HK-2 (cell line): ENCODE results near the gene UNC13A.

Experiments used
- DNase-seq: peaks from one replicate; pipeline ENCODE4 v3.0.0-alpha.2; 2018; ENCODE audit not compliant: unreplicated experiment

Gene UNC13A

GRCh38 chr19:17626456-17627015 lies 61.6 kb downstream of the UNC13A start:
- no peak for DNase-seq

GRCh38 chr19:17625980-17626379 lies 62.2 kb downstream of the UNC13A start:
- DNase-seq: no peak

GRCh38 chr19:17625043-17625442 lies 63.1 kb downstream of the UNC13A start:
- DNase-seq: no peak

DNA sequence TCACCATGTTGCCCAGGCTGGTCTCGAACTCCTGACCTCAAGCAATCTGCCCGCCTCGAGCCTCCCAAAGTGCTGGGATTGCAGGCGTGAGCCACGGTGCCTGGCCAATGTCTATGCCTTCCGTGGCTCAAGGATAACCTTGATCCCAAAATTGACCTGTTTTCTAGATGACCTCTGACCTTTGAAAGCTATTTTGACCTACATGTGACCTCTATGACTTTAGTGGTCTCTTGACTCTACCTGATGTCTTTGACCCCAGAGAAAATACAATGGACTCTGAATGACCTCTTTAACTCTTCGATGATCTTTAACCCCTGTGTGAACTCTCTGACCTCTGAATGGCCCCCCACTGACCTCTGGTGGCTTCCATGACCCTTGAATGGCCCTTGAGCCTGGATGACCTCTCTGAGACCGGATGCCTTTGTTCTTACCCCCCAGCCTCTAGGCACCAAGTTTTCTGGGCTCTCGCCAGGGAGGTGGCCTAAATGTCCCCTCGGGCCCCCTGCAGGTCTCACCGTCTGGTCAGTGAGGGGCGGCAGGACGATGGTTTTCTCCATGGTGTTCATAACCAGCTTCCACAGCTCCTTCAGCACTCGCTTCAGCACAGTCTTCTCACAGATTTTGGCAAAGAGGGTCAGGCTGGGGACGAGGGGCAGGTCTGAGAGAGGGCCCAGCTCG lies 63.7 kb downstream of the UNC13A start:
- DNase-seq: no peak

GRCh38 chr19:17623224-17623935 lies 64.8 kb downstream of the UNC13A start:
- DNase-seq: no peak

DNA sequence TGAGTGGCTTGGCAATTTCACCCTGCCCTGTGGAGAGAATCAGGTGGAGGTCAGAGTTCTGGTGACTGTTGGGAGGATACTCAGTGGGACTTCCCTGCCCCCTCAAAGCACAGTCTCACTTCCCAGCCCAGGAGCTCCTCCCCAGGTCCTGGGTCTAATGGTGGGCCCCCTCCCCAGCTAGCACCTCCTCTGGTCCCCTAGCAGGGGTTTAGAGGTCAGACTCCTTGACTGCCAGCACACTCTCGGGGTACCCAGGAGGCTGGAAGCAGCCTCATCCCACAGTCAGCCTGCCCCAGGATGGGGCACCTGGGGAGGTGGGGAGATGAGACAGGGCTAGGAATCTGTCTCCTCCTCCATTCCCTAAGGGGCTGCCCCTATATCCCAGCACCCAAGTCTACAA lies 67.5 kb downstream of the UNC13A start:
- DNase-seq: no peak

GRCh38 chr19:17618936-17619335 lies 69.2 kb downstream of the UNC13A start:
- no peak for DNase-seq

- no peak for DNase-seq
Measured at GRCh38 chr19:17618281-17618903, 69.8 kb downstream of the UNC13A start.

- DNase-seq: no peak
Measured at GRCh38 chr19:17617807-17618192, 70.4 kb downstream of the UNC13A start.

- DNase-seq: peak; percentile 11
Measured at GRCh38 chr19:17616961-17617806, 71.0 kb downstream of the UNC13A start.

DNA sequence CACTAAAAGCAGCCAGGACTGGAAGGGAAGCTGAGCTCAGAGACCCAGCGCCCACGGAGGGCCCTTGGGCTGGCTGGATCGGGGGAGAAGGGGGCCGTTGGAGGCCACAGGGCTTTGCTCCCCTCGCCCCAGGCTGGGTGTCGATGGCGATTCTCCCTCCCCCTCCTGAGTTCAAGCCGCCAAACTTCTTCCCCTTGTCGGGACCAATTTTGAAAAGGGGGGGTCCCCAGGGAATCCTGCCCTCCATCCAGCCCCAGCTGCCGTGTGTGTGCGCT lies 71.5 kb downstream of the UNC13A start:
- DNase-seq: no peak

GRCh38 chr19:17615889-17616685 lies 72.1 kb downstream of the UNC13A start:
- no peak for DNase-seq

- DNase-seq: no peak
Measured at GRCh38 chr19:17614476-17614875, 73.7 kb downstream of the UNC13A start.

DNA sequence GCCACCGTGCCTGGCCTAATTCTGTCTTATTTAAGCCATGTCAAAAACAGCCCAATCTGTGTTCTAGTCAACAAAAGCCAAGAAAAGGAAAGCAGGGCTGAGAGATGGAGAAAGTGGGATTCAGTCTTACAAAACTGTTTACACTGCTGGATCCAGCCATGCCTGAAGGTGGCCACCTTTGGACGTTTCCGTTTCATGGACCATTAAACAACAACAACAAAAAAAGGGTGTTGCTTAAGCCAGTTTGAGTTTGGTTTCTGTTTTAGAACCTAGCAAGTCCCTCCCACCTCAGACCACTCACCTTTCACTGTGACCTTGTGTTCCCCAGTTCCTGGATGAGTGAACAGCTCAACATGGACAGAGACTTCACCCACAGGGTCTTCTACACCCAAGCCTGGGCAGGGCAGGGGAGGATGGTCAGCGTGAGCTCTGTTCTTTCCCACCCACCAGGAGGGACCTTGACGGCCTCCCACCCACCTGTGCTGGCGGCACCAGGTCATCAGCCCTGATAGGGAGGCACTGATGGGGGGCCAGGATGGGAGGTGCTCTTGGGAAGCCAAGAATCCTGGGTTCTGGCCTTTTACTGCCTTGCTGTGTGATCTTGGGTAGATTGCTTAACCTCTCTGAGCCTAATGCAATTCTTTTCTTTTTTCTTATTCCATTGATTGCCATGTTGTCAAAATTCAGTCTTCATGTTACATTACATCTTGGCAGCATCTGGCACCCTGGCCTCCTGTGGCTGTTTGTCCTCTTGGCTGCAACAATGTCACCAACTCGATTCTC lies 76.5 kb downstream of the UNC13A start:
- DNase-seq: no peak

GRCh38 chr19:17610384-17610783 lies 77.8 kb downstream of the UNC13A start:
- no peak for DNase-seq

DNA sequence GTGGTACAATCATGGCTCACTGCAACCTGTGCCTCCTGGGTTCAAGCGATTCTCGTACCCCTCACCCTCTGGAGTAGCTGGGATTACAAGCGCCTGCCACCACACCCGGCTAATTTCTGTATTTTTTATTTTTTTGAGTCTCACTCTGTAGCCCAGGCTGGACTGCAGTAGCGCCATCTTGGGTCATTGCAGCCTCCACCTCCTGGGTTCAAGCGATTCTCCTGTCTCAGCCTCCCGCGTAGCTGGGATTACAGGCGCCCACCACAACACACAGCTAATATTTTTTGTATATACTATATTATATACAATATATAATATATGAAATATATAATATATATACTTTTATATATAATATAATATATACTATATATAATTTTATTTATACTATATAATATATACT lies 80.2 kb downstream of the UNC13A start:
- no peak for DNase-seq

GRCh38 chr19:17606590-17607185 lies 81.5 kb downstream of the UNC13A start:
- DNase-seq: no peak

- DNase-seq: peak; percentile 92
Measured at GRCh38 chr19:17605761-17606589, 82.2 kb downstream of the UNC13A start.

GRCh38 chr19:17605117-17605516 lies 83.0 kb downstream of the UNC13A start:
- DNase-seq: no peak
